Measurements from ENCODE around the gene DIDO1.

DIDO1 gene

DNA sequence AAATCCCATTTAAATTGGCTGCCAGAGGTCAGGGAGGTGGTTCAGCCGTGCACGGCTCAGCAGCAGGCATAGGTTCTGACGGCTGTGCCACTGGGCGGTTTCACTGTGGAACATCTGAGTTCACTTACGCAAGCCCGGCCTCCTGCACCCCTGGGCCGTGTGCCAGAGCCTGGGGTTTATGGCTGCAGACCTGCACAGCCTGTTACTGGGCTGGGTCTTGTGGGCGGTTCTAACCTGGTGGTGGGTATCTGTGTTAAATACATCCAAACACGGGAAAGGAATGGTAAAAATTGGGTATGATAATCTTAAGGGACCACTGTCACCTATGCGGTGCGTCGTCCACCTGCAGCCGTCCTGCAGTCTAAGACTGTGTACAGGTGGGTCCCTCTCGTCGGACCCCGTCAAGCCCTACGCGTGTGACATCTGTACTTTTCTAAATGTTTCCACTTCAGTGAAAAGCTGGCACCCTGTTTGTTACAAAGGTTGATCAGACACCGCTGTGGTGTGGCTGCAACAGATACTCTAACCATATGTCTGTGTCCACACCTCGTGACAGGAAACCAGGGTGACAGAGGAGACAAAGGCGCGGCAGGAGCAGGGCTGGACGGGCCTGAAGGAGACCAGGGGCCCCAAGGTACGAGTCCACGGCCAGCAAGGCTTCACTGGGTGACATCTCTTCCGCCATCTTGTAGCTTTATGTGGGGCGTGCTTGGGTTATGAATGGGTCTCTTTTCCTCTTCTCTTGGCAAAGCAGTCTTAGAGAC, 88.0 kb downstream of the DIDO1 start:
- in situ Hi-C loops (cut with HindIII; ENCODE audit: low sequenced_read_pairs) = no loop called here
- H3K4me3 ChIP-seq (ENCODE audit: low read depth, low read length) = no peak overlapping the region

GRCh38 chr20:62837790-62838127, 88.5 kb downstream of the DIDO1 start:
- DNase-seq (ENCODE audit: low read depth, low spot score) = no peak
- TF ChIP-seq, protein P1, sequence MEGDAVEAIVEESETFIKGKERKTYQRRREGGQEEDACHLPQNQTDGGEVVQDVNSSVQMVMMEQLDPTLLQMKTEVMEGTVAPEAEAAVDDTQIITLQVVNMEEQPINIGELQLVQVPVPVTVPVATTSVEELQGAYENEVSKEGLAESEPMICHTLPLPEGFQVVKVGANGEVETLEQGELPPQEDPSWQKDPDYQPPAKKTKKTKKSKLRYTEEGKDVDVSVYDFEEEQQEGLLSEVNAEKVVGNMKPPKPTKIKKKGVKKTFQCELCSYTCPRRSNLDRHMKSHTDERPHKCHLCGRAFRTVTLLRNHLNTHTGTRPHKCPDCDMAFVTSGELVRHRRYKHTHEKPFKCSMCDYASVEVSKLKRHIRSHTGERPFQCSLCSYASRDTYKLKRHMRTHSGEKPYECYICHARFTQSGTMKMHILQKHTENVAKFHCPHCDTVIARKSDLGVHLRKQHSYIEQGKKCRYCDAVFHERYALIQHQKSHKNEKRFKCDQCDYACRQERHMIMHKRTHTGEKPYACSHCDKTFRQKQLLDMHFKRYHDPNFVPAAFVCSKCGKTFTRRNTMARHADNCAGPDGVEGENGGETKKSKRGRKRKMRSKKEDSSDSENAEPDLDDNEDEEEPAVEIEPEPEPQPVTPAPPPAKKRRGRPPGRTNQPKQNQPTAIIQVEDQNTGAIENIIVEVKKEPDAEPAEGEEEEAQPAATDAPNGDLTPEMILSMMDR (IDR thresholded peaks at IDR 0.05; ENCODE audit: low read depth, low read length) = no peak
- in situ Hi-C loops (cut with HindIII; ENCODE audit: low sequenced_read_pairs) = no loop called here
- no peak overlapping the region for H3K4me3 ChIP-seq (ENCODE audit: low read depth, low read length)

More for the DNA sequence above, 88.0 kb downstream of the DIDO1 start:
- TF ChIP-seq, protein P1 (IDR thresholded peaks at IDR 0.05; ENCODE audit: low read depth, low read length) = no peak
- DNase-seq (ENCODE audit: low read depth, low spot score) = no peak

- in situ Hi-C loops (cut with HindIII; ENCODE audit: low sequenced_read_pairs) = no loop called here
- TF ChIP-seq, protein P1 (IDR thresholded peaks at IDR 0.05; ENCODE audit: low read depth, low read length) = no peak
- no peak for DNase-seq (ENCODE audit: low read depth, low spot score)
- H3K4me3 ChIP-seq (ENCODE audit: low read depth, low read length) = no peak overlapping the region
These were observed 89.3 kb downstream of the DIDO1 start for GRCh38 chr20:62836967-62837490.

GRCh38 chr20:62835931-62836861, 90.1 kb downstream of the DIDO1 start:
- H3K4me3 ChIP-seq (ENCODE audit: low read depth, low read length) = no peak overlapping the region
- in situ Hi-C loops (cut with HindIII; ENCODE audit: low sequenced_read_pairs) = no loop called here
- no peak for DNase-seq (ENCODE audit: low read depth, low spot score)
- TF ChIP-seq, protein P1 (IDR thresholded peaks at IDR 0.05; ENCODE audit: low read depth, low read length) = no peak

DNA sequence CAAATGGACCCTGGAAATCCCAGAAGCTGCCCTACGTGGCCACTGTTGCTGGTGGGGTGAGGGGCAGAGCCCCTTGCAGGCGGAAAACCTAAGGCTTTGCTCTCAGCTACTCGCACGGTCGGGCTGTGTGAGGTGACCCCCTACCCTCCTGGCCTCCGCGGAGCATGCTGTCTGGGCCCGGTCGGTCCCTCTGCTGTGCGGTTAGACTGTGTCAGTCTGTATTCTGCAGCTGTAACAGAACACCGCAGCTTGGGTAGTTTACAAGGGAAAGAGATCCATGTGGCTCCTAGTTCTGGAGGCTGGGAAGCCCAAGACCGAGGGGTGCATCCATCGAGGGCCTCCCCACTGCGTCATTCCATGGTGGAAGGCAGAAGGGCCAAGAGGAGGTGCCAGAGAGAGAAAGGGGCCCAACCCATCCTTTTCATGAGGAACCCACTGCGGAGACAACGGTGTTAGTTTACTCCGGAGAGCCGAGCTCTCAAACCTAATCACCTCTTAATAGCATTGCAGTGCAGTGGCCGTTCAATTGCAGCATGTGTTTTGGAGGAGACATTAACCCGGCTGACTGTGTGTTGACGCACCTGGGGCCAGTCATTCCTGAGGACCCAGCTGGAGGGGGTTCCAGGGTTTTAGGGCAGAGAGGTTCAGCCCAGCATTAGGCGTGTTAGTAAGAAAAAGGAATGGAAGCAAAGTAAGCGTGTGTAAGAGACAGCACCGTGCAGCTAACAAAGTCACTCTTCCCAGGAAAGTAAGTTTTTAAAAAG, 91.2 kb downstream of the DIDO1 start:
- TF ChIP-seq, protein P1 (IDR thresholded peaks at IDR 0.05; ENCODE audit: low read depth, low read length) = no peak
- H3K4me3 ChIP-seq (ENCODE audit: low read depth, low read length) = no peak overlapping the region
- no peak for DNase-seq (ENCODE audit: low read depth, low spot score)
- in situ Hi-C loops (cut with HindIII; ENCODE audit: low sequenced_read_pairs) = no loop called here

GRCh38 chr20:62832951-62833391, 93.3 kb downstream of the DIDO1 start:
- TF ChIP-seq, protein P1 (IDR thresholded peaks at IDR 0.05; ENCODE audit: low read depth, low read length) = no peak
- in situ Hi-C loops (cut with HindIII; ENCODE audit: low sequenced_read_pairs) = no loop called here
- H3K4me3 ChIP-seq (ENCODE audit: low read depth, low read length) = no peak overlapping the region
- no peak for DNase-seq (ENCODE audit: low read depth, low spot score)

Measured in astrocyte of the spinal cord (primary cell).